ENCODE measurements around the gene SCGB2B2.
"Not testable (repeated sequence)": the region's sequence is repeated elsewhere in the genome, so short reads cannot be mapped to it uniquely, and the experiment has no call there.

Gene SCGB2B2, protein sequence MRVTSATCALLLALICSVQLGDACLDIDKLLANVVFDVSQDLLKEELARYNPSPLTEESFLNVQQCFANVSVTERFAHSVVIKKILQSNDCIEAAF

DNA sequence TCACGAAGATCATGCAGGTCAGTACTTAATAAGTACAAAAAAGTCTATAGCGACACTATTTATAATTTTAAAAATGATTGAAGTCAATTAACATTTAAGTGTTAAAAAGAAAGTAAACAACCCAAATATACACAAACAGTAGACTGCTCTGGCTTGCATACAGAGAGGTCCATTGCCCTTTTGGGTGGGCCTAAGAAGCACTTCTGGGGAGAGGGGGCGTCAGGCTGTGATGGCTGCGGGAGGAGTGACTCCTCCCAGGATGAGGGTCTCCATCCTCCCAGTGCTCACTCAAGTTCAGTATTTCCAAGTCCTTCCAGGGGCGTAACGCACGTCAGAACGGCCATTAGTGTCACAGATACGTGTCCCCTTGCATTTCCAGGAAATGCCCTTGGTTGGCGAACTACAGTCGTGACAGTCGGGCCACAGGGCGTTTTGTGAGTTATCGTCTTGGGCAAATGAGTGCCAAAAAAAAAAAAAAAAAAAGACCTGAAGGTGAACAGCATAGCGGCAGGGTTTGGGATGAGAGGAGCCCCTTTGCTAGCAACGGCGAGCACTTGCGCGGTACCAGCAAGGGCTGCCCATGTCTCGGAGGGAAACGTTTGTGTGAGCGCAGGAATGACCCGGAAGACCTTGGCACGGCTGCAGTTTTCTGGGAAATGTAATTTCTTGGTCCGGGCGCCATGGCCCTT, at the start of gene SCGB2B2:
SCGB2B2 (minus strand) TSS at position 463 of the 689 bp plus-strand sequence. CDS start 82,596 bp downstream, outside the sequence.
- DNase-seq (ENCODE audit: low read depth) = peak; percentile 43

DNA sequence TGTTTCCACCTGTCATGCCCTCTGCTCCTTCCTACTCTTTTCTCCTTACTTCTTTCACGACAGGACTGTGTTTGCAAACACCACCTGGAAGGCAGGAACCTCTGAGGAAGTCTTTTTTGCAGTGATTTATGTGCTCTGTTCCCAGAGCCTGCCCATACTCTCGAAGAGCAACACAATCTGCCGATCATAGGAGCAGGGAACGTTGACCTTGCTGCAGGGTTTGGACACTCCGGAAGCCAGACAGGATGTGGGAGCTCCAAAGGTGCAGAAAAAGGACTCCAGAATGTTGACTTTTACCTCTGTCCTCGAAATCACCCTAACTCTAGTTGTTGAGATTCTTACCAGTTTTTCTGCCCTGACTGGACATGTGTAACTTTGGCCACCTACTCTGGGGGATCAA, 48.4 kb upstream of the SCGB2B2 start:
- DNase-seq (ENCODE audit: low read depth) = no peak

- DNase-seq (ENCODE audit: low read depth) = no peak
Measured at GRCh38 chr19:34722353-34722752, 45.4 kb upstream of the SCGB2B2 start.

DNA sequence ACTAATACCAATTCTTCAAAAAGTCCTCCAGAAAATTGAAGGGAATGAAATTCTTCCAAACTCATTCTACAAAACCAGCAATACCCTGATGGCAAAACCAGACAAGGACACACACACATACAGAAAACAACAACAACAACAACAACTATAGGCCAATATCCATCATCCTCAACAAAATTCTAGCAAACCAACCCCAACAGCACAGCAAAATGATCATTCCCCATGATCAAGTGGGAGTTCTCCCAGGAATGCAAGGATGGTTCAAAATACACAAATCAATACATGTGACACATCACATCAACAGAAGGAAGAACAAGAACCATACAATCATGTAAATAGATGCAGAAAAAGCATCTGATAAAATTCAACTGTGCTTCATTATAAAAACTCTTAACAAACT, 38.4 kb upstream of the SCGB2B2 start:
- DNase-seq (ENCODE audit: low read depth) = no peak

GRCh38 chr19:34713262-34713637, 36.3 kb upstream of the SCGB2B2 start:
- DNase-seq (ENCODE audit: low read depth) = no peak

DNA sequence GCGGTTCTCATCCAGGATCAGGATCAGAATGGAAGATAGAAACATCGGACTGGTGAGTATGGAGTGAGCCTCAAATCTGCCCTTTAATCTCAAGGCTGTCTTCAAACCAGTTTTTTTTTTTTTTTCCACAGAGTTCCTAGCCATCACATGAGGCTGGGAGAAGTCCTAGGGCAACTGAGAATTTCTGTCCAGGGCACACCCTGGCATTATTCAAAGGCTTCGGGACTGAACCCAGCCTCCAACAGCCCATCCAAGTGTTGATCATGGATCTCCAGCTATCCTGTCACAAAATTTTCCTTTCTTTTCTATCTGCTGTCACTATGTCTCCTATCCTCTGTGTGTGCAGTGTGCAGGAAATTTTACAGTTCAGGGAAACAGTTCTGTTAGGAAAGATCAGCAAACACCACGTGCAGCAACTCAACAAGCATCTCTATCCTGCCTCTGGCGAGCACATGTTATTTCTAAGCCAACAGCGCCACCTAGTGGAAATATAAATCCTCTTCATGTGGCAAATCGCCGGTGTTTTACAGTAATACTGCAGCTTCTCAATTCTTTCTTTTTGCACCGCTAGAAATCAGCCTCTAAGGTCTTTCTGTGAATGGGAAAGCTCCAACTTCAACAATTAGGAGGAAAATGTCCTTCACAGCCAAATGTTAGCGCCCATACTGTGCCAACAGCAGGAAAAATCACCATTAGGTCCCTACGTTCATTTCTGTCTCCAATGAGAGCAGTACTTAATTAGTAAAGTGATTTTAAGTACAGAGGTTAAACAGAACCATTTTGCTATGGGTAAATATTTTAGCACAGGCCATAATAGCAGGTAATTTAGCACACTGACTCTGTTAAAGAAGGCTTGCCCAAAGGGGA, 35.7 kb upstream of the SCGB2B2 start:
- DNase-seq (ENCODE audit: low read depth) = peak; percentile 22

- no peak for DNase-seq (ENCODE audit: low read depth)
Measured at GRCh38 chr19:34711890-34712289, 34.9 kb upstream of the SCGB2B2 start.

GRCh38 chr19:34707661-34708060, 30.7 kb upstream of the SCGB2B2 start:
- no peak for DNase-seq (ENCODE audit: low read depth)

GRCh38 chr19:34692549-34692948, 15.6 kb upstream of the SCGB2B2 start:
- no peak for DNase-seq (ENCODE audit: low read depth)

DNA sequence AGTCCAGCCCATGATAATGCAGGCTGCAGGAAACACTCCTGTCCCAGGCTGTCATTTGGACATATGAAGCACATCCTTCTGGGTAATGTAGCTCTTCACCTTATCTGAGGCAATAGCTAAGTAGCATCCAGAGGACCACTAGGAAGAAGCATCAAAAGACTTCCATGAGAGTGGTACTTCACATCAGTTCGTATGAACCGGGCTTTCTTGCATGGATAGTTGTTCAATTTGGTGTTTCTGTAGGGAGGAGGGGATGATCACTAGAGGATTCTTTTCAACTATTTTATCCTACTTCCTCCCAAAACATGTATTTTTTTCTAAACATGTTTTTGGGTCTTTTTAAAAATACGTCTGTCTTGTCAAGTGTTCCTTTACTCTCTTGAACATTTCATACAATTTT, 13.4 kb upstream of the SCGB2B2 start:
- no peak for DNase-seq (ENCODE audit: low read depth)

DNA sequence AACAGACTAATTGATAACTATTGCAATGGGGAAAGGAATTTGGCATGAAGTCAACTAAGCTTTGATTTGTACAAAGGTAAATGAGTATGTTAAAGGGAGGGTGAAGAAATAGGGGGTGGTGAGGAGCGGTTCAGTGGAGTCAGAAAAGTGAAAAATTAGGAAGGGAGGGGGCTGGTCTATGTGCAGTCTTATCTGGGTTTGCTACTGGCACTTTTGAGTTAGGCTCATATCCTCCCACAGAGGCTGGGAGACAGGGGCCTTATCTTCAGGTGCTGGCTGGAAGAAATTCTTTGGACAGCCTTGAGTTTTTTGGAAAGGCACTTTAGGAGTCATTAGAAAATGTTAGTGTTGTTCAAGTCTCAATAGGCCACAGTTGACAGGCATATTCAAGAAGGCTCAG, 11.6 kb upstream of the SCGB2B2 start:
- no peak for DNase-seq (ENCODE audit: low read depth)

DNA sequence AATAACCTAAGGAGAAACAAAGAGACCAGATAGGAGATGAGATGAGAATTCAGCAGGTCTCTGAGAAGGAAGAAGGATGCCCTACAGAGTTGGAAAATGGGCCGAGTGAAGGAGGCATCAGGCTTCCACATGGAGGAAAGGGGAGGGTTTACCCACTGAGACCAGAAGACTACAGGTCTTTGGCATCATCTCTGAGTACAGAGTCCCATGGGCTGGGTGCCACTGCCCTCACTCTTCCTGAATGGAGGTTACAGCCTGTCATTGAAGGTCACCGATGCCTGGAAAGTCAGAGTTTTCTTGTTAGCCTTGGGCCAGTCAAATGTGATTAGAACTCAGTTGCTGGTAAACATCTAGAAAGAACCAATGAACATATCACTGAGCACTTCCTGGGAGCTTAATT, 10.4 kb upstream of the SCGB2B2 start:
- no peak for DNase-seq (ENCODE audit: low read depth)

DNA sequence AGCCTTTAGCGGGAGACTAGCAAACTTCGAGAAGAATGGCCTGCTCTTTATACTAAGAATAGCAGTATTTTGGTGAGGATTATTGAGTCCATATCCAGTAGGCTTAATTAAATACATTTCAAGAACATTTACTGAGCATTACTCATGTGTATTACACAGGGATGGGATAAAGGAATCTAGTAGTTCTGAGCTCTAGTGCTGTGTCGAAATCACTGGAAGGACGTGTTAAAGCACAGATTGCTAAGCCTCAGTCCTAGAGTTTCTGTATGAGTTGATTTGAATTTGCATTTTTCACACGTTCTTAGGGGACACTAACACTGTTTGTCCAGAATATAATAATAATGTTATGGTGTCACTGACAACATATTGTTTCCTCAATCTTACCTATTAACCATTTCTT, 9.5 kb upstream of the SCGB2B2 start:
- no peak for DNase-seq (ENCODE audit: low read depth)

GRCh38 chr19:34685266-34685665, 8.3 kb upstream of the SCGB2B2 start:
- DNase-seq (ENCODE audit: low read depth) = not testable (repeated sequence)

DNA sequence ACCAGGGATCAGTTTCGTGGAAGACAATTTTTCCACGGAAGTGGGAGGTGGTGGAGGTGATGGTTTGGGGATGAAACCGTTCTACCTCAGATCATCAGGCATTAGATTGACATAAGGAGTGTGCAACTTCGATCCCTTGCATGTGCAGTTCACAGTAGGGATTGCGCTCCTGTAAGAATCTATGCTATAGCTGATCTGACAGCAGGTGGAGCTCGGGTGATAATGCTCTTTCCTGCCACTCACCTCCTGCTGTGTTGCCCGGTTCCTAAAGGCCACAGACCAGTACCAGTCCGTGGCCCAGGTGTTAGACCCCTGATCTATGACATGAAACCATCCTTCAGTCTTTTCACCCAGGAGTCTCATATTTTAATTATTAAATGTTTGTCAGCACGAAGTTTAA, 4.5 kb upstream of the SCGB2B2 start:
- no peak for DNase-seq (ENCODE audit: low read depth)

DNA sequence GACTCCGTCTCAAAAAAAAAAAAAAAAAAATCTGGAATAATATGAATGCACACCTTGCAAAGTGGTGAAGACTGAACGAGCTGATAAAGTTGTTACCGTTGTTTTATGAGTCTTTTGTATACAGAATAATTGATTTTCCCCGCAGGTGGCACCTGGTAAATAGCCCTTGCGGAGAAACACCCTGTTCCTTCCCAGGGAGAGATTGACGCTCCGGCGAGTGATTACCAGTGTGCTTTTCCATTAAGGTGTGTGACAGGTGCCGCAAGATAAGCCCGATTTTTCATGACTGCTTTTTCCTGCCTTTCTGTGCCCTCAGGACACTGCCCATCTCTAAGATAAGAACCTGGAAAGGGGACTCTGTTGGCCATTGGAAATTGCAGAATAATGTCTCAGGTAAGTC, 1.5 kb upstream of the SCGB2B2 start:
- no peak for DNase-seq (ENCODE audit: low read depth)

- no peak for DNase-seq (ENCODE audit: low read depth)
Measured at GRCh38 chr19:34678085-34678412, 1.1 kb upstream of the SCGB2B2 start.

DNA sequence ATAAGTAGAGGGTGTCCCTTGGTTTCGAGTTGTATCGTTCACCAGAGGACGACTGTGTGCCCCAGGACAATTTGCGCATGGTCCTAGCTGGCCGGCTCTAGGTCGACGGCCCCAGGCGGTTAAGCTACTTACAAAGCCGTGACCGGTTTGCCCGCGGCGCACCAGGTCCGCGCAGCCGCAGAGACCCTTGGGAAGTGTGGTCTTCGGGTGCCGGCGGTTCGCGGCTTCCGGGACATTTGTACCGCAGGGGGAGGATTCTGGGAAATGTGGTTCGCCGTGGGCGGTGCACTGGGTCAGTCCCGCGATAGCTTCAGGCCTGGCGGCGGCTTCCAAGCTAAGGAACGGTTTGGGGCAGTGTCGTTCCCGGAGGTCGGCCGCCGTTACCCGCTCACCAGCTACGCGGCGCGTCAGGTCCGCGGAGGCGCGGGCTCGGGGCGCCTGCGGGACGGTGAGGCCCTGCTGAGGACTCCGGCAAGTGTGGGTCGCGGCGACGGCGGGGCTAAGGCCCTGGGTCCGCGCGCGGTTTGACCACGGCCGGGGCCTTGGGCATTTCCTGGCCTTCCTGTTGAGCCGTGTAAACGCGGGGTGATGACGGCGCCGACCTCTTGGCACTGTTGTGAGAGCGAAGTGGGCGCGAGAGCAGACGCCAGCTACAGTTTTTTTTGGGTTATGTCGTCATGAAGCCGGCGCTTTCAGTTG, 576 bp upstream of the SCGB2B2 start, which contains the start of gene ZNF302:
ZNF302 (plus strand) TSS at position 293 of the 699 bp plus-strand sequence. CDS start 1,127 bp downstream, outside the sequence.
- DNase-seq (ENCODE audit: low read depth) = peak; percentile 93

GRCh38 chr19:34675919-34676318, 1.0 kb downstream of the SCGB2B2 start:
- DNase-seq (ENCODE audit: low read depth) = no peak

GRCh38 chr19:34675250-34675649, 1.7 kb downstream of the SCGB2B2 start:
- DNase-seq (ENCODE audit: low read depth) = no peak

GRCh38 chr19:34673590-34673989, 3.4 kb downstream of the SCGB2B2 start:
- DNase-seq (ENCODE audit: low read depth) = no peak

DNA sequence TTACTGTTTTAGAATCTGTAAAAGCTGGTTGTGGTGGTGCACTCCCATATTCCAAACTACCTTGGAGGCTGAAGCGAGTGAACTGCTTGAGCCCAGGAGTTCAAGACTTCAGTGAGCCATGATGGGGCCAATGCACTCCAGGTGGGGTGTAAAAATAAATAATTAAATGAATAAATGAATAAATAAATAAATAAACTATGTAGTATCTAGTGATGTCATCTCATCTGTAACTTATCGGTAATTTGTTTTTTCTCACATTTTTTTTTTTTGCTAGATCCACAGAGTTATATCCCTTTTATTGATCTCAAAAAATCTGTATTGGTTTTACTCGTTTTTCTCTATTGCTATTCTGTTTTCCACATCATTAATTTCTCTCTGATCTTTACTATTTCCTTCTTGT, 5.0 kb downstream of the SCGB2B2 start:
- no peak for DNase-seq (ENCODE audit: low read depth)

DNA sequence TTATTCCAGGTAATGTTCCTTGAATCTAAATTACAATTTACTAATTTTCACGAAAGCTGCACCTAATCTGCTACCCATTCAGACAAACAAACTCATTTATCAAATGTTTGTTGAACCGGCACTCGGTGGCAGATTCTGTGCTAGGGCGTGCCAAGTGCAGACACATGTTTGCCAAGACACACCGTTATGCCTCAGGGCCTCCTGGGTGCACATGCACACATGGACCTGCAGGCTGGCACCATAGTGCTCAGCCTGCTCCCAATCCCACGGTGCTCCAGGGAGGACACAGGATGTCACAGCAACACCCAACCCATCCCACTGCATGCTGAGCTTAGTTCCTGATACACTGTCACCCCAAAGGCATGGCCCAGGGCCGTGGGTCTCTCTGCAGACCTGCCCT, 7.7 kb downstream of the SCGB2B2 start:
- DNase-seq (ENCODE audit: low read depth) = no peak
